ENCODE data around the gene OR2S2.
"Not testable (repeated sequence)": the region's sequence is repeated elsewhere in the genome, so short reads cannot be mapped to it uniquely, and the experiment has no call there.

OR2S2 gene

GRCh38 chr9:35930989-35931388, 27.0 kb downstream of the OR2S2 start:
- DNase-seq, result no peak

DNA sequence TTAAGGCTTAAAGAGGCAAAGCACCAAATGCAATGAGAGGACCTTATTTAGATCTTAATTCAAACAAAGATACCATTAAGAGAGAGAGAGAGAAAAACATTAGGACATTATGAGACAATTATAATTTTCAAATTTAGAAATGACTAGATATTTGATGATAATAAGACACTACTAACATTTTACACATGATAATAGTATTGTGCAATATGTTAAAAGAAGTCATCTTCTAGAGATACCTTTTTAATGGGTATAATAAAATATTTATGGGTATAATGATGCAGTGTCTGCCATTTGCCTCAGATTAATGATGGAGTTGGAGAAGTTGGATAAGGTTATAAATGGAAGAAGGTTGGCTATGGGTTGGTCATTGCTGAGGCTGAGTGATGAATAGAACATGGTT, 27.4 kb downstream of the OR2S2 start:
- DNase-seq, result no peak

GRCh38 chr9:35929453-35929718, 28.6 kb downstream of the OR2S2 start:
- DNase-seq, result no peak

DNA sequence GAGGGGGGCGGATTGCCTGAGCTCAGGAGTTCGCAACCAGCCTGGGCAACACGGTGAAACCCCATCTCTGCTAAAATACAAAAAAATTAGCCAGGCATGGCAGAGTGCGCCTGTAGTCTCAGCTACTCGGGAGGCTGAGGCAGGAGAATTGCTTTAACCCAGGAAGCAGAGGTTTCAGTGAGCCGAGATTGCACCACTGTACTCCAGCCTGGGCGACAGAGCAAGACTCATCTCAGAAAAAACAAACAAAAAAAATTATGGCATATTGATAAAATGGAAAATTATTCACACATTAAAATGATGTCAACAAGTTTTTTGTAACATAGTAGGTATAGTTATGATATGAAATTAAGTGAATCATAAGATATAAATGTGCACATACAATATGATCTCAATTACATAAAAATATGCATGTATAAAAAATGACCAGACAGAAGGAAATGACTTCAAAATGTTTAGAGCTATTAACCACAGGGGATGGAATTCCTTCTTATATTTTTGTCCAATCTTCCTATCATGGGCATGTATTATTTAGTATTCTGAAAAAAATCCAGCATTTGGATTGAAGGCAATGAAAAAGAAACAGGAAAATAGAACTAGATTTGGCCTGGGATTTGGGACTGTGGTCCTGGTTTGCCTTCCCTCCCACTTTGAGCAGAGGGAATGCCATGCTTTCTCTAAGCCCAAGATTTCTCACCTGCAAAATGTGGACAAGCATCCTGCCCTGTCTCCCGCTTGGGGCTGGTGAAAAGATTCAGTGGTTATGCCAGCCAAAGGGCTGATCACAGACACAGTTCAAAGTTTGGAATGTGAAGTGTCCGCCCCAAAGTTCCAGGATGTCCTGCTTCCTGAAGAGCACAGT, 29.1 kb downstream of the OR2S2 start:
- no peak for DNase-seq

GRCh38 chr9:35923927-35924763, 33.8 kb downstream of the OR2S2 start:
- peak; percentile 53 for DNase-seq

DNA sequence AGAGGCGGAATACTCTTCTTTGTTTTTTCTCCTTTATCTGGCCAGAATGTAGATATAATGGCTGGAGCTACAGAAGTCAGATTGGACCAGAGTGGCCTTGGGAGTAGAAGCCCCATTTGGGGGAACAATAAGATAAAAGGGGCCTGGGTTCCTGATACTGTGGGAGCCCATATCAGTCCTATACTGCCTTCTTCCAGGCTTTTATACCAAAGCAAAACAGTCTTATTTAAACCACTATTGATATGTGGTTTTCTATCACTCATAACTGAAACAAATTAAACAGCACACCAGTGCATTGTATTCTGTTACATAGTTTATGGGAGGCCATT, 34.4 kb downstream of the OR2S2 start:
- DNase-seq, result no peak

DNA sequence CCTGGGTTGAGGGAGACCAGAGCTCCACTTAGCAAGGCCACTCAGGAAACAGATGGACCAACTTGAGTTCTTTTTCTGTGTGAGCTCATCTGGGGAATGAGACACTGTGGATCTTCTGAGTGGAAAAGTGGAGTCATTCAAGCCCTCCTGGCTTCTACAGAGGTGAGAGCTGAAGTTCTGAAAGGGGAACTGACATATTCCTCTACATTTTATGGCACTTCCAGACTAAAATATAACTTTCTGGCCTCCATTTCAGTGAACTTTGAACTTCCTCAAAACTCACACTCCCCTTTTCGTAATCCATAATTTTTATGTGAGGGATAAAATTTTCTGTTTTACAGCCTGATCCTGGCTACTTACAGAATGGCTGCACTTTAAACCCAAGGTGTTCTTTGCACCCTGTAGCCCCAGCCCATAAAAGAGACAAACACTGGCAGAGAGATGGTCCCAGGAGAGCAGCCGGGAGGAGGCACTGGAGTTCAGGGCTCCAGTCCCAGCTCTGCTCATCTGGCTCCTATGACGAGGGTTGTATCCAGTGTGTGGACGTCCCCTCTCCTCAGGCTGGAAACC, 37.8 kb downstream of the OR2S2 start:
- no peak for DNase-seq

GRCh38 chr9:35919212-35920008, 38.5 kb downstream of the OR2S2 start:
- no peak for DNase-seq

DNA sequence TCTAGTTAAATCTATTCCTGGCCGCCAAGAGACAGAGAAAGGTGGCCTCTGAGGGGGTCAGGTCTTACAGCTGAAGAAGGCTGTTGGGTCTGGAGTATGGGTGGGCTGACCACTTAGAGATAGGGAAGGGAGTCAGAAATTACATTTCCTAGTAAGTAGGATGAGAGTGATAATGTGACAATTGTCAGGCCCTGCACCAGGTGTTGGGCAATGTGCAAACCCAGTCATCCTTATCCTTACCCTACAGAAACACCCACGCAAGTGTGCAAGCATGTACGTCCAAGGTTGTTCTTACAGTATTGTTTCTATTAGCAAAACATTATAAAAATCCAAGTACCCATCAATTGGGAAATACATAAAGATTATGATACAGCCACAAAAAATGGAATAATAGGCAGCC, 39.2 kb downstream of the OR2S2 start:
- no peak for DNase-seq

DNA sequence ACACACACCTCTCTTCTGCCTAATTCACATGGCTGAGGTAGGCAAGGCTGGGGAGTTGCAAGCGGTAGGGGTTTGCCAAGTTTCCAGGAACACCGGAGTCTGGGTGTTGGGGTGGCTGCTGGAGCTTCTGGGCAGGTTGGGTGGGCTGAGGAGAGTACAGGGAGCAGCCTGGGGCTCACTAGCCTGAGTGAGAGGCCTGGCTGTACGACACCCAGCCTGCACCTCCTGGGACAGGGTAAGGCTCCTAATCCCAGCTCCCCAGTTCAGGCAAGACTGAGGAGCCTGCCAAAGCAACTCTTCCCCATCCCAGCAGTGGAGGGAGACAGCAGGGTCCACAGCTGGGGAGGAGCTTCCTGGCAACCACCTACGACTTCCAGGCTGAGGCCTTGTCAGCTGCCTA, 40.7 kb downstream of the OR2S2 start:
- DNase-seq, result no peak

GRCh38 chr9:35915681-35916294, 42.2 kb downstream of the OR2S2 start:
- DNase-seq, result no peak

- no peak for DNase-seq
Measured at GRCh38 chr9:35914301-35914807, 43.6 kb downstream of the OR2S2 start.

- not testable (repeated sequence) for DNase-seq
Measured at GRCh38 chr9:35913429-35913828, 44.5 kb downstream of the OR2S2 start.

- no peak for DNase-seq
Measured at GRCh38 chr9:35912791-35913400, 45.1 kb downstream of the OR2S2 start.

- DNase-seq, result no peak
Measured at GRCh38 chr9:35911690-35912089, 46.3 kb downstream of the OR2S2 start.

GRCh38 chr9:35910613-35911359, 47.2 kb downstream of the OR2S2 start:
- peak; percentile 48 for DNase-seq

- DNase-seq, result no peak
Measured at GRCh38 chr9:35909687-35910612, 48.0 kb downstream of the OR2S2 start.

DNA sequence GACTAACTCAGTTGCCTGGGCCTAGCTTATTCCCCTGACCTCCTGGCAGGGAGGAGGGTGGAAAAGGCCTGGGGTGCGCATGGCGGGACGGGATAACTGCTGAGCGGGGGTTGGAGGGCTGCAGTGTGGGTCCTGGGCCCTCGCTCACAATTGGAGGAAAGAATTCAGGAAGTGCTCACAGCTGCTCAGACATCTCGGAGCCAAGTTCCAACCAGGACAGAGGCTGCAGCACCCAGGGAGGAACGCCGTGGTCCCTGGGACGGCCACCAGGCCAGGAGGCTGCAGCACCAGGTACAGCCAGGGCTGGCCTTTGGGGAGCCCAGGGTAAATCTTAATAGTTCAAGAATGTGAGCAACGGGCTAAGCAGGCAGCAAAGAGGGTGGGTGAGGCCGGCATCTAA, 48.7 kb downstream of the OR2S2 start, which contains the start of gene SPAAR:
Gene SPAAR (plus strand): TSS at position 217 of the 400 bp plus-strand sequence. CDS start 974 bp downstream, outside the sequence.
- DNase-seq, result no peak

DNA sequence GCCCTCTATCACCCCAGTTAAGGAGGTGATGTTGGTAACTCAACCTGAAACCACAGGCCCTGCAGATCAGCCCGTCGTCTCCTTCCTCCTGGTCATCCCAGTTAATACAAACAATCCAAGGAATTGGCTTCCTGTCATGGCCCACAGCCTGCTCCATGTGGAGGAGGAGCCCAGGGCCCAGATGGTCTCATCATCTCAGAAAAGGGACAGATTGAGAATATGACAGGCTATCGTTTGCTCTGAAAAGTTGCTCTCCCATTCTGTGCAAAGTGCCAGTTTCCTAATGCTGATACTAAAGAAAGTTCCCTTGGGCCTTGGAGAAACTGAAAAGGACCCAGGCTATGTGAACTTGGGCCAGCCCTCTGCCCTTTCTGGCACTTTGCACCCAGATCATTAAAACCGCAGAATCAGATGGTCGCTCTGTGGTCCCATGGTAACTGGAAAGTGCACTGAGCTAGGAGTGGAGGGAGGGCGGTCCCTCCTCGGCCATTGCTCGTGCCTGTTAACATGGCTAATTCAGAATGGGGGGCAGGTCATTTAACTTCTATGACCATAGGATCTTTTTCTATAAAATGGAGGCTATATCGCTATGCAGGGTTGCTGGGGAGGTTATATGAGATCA, 49.3 kb downstream of the OR2S2 start:
- DNase-seq, result no peak
